ENCODE measurements around the gene IQCH.

DNA sequence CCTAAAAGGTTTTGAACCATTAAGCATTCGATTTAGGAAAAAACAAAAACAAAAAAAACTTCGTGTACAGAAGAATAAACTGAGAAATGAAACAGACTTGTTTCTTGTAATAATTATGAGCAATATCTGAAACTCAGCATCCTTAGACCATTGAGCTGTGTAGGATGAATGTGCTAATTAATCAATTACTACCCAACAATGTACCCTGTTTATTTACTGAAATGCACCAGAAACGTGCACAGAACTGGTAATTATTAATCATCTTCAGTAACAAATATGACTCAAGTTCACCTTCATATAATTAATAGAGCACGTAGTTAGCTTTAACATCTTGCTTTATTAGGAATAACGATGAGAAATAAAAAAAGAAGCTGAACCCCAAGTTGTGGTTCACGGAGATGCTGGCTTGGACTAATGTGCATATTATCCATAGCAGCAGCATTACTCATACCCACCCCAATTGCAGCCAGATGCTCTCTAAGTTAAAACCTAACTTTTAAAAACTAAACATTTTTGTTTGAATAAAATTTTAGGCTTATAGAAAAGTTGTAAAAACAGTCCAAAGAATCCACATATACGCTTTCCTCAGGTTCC is 256.1 kb downstream of the IQCH start:
- TF ChIP-seq CREB1 (CRISPR knock-in tag; IDR thresholded peaks at IDR 0.05; ENCODE audit: low read depth) (no peak), JUNB (IDR thresholded peaks at IDR 0.05; ENCODE audit: unreplicated experiment) (no peak), EZH2 (IDR thresholded peaks at IDR 0.05; ENCODE audit: low read depth, unreplicated experiment) (no peak)
- TF ChIP-seq, protein P1, sequence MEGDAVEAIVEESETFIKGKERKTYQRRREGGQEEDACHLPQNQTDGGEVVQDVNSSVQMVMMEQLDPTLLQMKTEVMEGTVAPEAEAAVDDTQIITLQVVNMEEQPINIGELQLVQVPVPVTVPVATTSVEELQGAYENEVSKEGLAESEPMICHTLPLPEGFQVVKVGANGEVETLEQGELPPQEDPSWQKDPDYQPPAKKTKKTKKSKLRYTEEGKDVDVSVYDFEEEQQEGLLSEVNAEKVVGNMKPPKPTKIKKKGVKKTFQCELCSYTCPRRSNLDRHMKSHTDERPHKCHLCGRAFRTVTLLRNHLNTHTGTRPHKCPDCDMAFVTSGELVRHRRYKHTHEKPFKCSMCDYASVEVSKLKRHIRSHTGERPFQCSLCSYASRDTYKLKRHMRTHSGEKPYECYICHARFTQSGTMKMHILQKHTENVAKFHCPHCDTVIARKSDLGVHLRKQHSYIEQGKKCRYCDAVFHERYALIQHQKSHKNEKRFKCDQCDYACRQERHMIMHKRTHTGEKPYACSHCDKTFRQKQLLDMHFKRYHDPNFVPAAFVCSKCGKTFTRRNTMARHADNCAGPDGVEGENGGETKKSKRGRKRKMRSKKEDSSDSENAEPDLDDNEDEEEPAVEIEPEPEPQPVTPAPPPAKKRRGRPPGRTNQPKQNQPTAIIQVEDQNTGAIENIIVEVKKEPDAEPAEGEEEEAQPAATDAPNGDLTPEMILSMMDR (conservative IDR thresholded peaks at IDR 0.05; ENCODE audit: low read depth in 2 of 2), result no peak
- TF ChIP-seq, protein P2, sequence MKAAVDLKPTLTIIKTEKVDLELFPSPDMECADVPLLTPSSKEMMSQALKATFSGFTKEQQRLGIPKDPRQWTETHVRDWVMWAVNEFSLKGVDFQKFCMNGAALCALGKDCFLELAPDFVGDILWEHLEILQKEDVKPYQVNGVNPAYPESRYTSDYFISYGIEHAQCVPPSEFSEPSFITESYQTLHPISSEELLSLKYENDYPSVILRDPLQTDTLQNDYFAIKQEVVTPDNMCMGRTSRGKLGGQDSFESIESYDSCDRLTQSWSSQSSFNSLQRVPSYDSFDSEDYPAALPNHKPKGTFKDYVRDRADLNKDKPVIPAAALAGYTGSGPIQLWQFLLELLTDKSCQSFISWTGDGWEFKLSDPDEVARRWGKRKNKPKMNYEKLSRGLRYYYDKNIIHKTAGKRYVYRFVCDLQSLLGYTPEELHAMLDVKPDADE (IDR thresholded peaks at IDR 0.05), result no peak
